CD4-positive, alpha-beta T cell (primary cell): ENCODE data around the gene ATP1A2. TPM values are rescaled to one million over a fixed set of nuclear protein-coding genes. Genes with fewer than 3 reads are reported as not detected.

ENCODE experiments used
- ATAC-seq: fragments of 200-7000 bp; cut with Tn5 transposase; one replicate; pipeline ENCODE4 v1.10.0; 2022; ENCODE audit warnings: mild to moderate bottlenecking; ENCODE audit not compliant: poor library complexity
- CTCF ChIA-PET: fragments of 350-600 bp; sonication (Branson Sonifier 250); formaldehyde crosslinking; loops from one replicate; lab custom pipeline; 2021; ENCODE audit warnings: antibody characterized with exemption, inconsistent platforms; lab: Charles Lee
- POLR2A ChIA-PET: fragments of 350-600 bp; sonication (Branson Sonifier 250); formaldehyde crosslinking; loops from one replicate; lab custom pipeline; 2021; ENCODE audit warnings: antibody characterized with exemption, inconsistent platforms; lab: Charles Lee
- DNase-seq, 14 experiments: peaks; one replicate each; pipeline ENCODE4 v3.0.0-alpha.2; 2013 to 2020; ENCODE audit warnings: mixed read lengths in 2 of 14
- H3K27ac ChIP-seq, 2 donors: one replicate each; pipeline versions ENCODE4 v1.5.1 to v1.7.0; 2013; ENCODE audit warnings: low read length in 2 of 2, low read depth in 1 of 2, mild to moderate bottlenecking in 1 of 2
- H3K27me3 ChIP-seq, 2 experiments: 1 replicate in 1 of 2; 2 replicates in 1 of 2; pipeline versions ENCODE4 v1.6.1 to v1.7.0; 2013; ENCODE audit warnings: low read length in 2 of 2, control low read depth in 1 of 2, mild to moderate bottlenecking in 1 of 2, moderate library complexity in 1 of 2; ENCODE audit not compliant: insufficient read depth in 2 of 2, control insufficient read depth in 1 of 2
- H3K36me3 ChIP-seq: one replicate; pipeline ENCODE4 v1.6.1; 2013; ENCODE audit warnings: low read length, control low read depth; ENCODE audit not compliant: insufficient read depth
- H3K4me1 ChIP-seq: one replicate; pipeline ENCODE4 v1.6.1; 2013; ENCODE audit warnings: low read length, control low read depth; ENCODE audit not compliant: insufficient read depth
- H3K4me3 ChIP-seq: one replicate; pipeline ENCODE4 v1.5.1; 2013; ENCODE audit warnings: mild to moderate bottlenecking, low read length, moderate library complexity
- H3K9me3 ChIP-seq, 2 experiments: 1 replicate in 1 of 2; 2 replicates in 1 of 2; pipeline versions ENCODE4 v1.6.1 to v1.7.0; 2013; ENCODE audit warnings: low read length in 2 of 2, mild to moderate bottlenecking in 2 of 2, control low read depth in 1 of 2, moderate library complexity in 1 of 2; ENCODE audit not compliant: control insufficient read depth in 1 of 2, insufficient read depth in 1 of 2
- H3K27ac Mint-ChIP-seq: one replicate; pipeline ENCODE4 v1.8.0; 2020; ENCODE audit warnings: mixed read lengths
- H3K27me3 Mint-ChIP-seq: one replicate; pipeline ENCODE4 v1.8.0; 2021; ENCODE audit warnings: mixed read lengths
- H3K36me3 Mint-ChIP-seq: one replicate; pipeline ENCODE4 v1.8.0; 2021; ENCODE audit warnings: low read depth, mixed read lengths
- H3K4me1 Mint-ChIP-seq: one replicate; pipeline ENCODE4 v1.8.0; 2021; ENCODE audit warnings: low read depth, mixed read lengths
- H3K4me3 Mint-ChIP-seq: one replicate; pipeline ENCODE4 v1.8.0; 2020; ENCODE audit warnings: mild to moderate bottlenecking, mixed read lengths
- H3K9me3 Mint-ChIP-seq: one replicate; pipeline ENCODE4 v1.8.0; 2020; ENCODE audit warnings: mixed read lengths
- intact Hi-C, 2 experiments: fragments of 100-400 bp; cut with DNase I in 1 of 2; cut with micrococcal nuclease in 1 of 2; formaldehyde crosslinking; loops; one replicate each; pipeline versions ENCODE4 v1.15.1 to v1.9.0; 2023 to 2025; cut with DNase I, micrococcal nuclease
- total RNA-seq, 174 experiments: library from RNA in 2 of 174; stranded (reverse) in 2 of 174; gene quantifications; one replicate each; pipeline ENCODE4 v1.2.3 and lab custom pipeline; 2021 to 2026
- TF ChIP-seq, protein P1 (sequence below): fragments of 200-600 bp; IDR thresholded peaks from one replicate; pipeline ENCODE4 v1.8.0; 2022; ENCODE audit warnings: antibody characterized with exemption, mild to moderate bottlenecking

The ATP1A2 gene
- total RNA-seq, 2 experiments from 2014 or later, result not detected

DNA sequence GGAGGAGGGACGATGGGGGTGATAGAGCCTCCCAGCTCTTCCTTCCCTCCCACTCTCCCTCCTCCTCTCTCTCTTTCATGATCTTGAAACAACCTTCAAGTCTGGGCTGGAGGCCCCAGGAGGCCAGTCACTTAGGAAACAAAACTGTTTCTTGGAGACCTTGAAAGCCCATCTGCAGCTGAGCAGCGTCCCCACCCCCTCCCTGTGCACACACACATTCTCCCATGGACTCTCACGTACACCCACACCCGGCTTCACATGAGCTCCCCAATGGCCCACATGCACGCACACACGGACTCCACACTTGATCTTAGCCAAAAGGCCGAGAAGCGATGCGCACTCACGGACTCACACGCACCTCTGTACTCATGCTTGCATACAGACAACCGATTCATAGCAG, 3.2 kb upstream of the ATP1A2 start:
- Histone ChIP-seq H3K27me3 (peaks cover 7 to 19% of the 10 kb centered on the region in 2 experiments), H3K36me3 (no peaks in the 10 kb centered on the region), H3K27ac (no peak overlapping the region), H3K9me3 (no peaks in the 10 kb centered on the region), H3K4me1 (no peaks in the 10 kb centered on the region), H3K4me3 (no peak overlapping the region)
- no peaks in the 10 kb centered on the region for H3K4me1 Mint-ChIP-seq
- intact Hi-C loops, result no loop called here
- ChIA-PET POLR2A (no interaction called here), CTCF (no interaction called here)
- TF ChIP-seq, protein P1, sequence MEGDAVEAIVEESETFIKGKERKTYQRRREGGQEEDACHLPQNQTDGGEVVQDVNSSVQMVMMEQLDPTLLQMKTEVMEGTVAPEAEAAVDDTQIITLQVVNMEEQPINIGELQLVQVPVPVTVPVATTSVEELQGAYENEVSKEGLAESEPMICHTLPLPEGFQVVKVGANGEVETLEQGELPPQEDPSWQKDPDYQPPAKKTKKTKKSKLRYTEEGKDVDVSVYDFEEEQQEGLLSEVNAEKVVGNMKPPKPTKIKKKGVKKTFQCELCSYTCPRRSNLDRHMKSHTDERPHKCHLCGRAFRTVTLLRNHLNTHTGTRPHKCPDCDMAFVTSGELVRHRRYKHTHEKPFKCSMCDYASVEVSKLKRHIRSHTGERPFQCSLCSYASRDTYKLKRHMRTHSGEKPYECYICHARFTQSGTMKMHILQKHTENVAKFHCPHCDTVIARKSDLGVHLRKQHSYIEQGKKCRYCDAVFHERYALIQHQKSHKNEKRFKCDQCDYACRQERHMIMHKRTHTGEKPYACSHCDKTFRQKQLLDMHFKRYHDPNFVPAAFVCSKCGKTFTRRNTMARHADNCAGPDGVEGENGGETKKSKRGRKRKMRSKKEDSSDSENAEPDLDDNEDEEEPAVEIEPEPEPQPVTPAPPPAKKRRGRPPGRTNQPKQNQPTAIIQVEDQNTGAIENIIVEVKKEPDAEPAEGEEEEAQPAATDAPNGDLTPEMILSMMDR, result no peak
- no peak overlapping the region for H3K27ac Mint-ChIP-seq
- no peak overlapping the region for H3K4me3 Mint-ChIP-seq
- H3K36me3 Mint-ChIP-seq, result no peaks in the 10 kb centered on the region
- H3K27me3 Mint-ChIP-seq, result peaks cover 19% of the 10 kb centered on the region
- DNase-seq, result no peak
- no peaks in the 10 kb centered on the region for H3K9me3 Mint-ChIP-seq
- no peak for ATAC-seq

DNA sequence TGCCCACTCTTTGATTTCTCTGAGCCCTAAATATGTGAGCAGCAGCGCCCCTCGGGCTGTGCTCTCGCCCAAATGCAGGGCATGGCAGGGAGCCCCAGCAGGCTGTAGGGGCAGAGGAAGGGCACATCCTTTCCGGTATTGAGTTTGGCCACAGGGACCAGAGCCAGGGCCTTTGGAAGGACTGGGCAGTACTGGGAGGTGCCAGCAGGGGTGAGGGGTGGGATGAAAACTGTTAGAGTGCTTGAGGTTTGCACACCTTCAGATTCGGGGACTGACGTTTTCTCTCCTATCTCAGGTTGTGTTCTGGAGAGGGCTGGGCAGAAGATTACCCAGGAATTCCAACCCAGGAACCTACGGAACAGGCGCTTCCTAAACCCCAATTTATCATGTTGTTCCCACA, 2.2 kb upstream of the ATP1A2 start:
- CTCF ChIA-PET, result no interaction called here
- peaks cover 7 to 21% of the 10 kb centered on the region in 2 experiments for H3K27me3 ChIP-seq
- intact Hi-C loops, result no loop called here

DNA sequence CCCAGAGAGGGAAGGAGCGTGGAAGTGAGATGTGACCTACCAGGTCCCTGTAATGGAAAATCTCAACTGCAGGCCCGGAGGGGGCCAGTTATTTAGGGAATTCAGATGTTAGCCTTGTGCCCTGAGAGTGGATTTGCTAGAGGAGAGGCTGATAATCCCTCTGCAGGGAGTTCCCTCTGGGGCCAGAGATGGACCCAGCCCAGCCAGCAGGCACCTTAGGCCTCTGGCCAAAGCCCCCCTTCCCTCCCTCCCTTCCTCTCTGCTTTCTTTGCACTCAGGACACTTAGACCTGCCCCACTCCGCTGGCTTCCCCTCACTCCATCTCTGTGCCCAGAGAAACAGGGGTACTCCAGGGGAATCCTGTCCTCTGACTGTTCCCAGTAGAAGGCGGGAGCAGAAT, 1.5 kb upstream of the ATP1A2 start:
- DNase-seq, result no peak
- no peak overlapping the region for H3K27ac Mint-ChIP-seq
- TF ChIP-seq, protein P1, result no peak
- Histone ChIP-seq H3K4me3 (no peak overlapping the region), H3K4me1 (no peaks in the 10 kb centered on the region), H3K27me3 (peaks cover 7 to 21% of the 10 kb centered on the region in 2 experiments), H3K27ac (no peak overlapping the region), H3K36me3 (no peaks in the 10 kb centered on the region), H3K9me3 (no peaks in the 10 kb centered on the region)
- ATAC-seq, result no peak
- ChIA-PET CTCF (no interaction called here), POLR2A (no interaction called here)
- H3K27me3 Mint-ChIP-seq, result peaks cover 20% of the 10 kb centered on the region
- no peaks in the 10 kb centered on the region for H3K36me3 Mint-ChIP-seq
- H3K4me3 Mint-ChIP-seq, result no peak overlapping the region
- H3K9me3 Mint-ChIP-seq, result no peaks in the 10 kb centered on the region
- intact Hi-C loops, result no loop called here
- H3K4me1 Mint-ChIP-seq, result no peaks in the 10 kb centered on the region

More for the DNA sequence above, 2.2 kb upstream of the ATP1A2 start:
- Mint-ChIP-seq H3K27ac (no peak overlapping the region), H3K27me3 (peaks cover 23% of the 10 kb centered on the region), H3K4me1 (no peaks in the 10 kb centered on the region), H3K36me3 (no peaks in the 10 kb centered on the region), H3K4me3 (no peak overlapping the region), H3K9me3 (no peaks in the 10 kb centered on the region)
- POLR2A ChIA-PET, result no interaction called here
- H3K4me3 ChIP-seq, result no peak overlapping the region
- DNase-seq (no peak), ATAC-seq (no peak)
- no peaks in the 10 kb centered on the region for H3K36me3 ChIP-seq
- H3K4me1 ChIP-seq, result no peaks in the 10 kb centered on the region
- TF ChIP-seq, protein P1, result no peak
- no peaks in the 10 kb centered on the region for H3K9me3 ChIP-seq
- no peak overlapping the region for H3K27ac ChIP-seq
